ENCODE measurements around the gene PLEKHA6. TPM values are rescaled to one million over a fixed set of nuclear protein-coding genes. Genes with fewer than 3 reads are reported as not detected.

The PLEKHA6 gene
- total RNA-seq, 4 donors from 2014 or later, result 1.5 to 2.0 (median 1.6) TPM

DNA sequence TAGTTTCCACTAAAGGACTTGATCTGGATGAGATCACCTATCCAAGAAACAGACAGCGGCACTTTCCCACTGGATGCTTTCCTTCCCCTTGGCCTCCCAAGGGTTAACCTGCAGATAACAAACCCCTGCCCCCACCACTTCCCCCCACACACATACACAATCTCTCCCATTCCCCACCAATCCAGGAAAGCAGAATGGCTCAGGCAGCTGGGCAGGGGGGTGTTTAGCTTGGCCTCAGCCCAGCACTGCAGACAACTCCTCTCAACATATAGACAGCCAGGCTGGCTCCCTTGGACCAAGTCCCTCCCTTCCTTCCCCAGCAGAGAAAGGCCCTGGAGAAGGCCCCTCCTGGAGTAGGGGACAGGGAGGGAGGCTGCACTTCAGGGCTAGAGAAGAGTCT lies 24.6 kb downstream of the PLEKHA6 start:
- TF ChIP-seq, protein P1, sequence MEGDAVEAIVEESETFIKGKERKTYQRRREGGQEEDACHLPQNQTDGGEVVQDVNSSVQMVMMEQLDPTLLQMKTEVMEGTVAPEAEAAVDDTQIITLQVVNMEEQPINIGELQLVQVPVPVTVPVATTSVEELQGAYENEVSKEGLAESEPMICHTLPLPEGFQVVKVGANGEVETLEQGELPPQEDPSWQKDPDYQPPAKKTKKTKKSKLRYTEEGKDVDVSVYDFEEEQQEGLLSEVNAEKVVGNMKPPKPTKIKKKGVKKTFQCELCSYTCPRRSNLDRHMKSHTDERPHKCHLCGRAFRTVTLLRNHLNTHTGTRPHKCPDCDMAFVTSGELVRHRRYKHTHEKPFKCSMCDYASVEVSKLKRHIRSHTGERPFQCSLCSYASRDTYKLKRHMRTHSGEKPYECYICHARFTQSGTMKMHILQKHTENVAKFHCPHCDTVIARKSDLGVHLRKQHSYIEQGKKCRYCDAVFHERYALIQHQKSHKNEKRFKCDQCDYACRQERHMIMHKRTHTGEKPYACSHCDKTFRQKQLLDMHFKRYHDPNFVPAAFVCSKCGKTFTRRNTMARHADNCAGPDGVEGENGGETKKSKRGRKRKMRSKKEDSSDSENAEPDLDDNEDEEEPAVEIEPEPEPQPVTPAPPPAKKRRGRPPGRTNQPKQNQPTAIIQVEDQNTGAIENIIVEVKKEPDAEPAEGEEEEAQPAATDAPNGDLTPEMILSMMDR (IDR thresholded peaks at IDR 0.05; ENCODE audit: low read depth), result no peak

DNA sequence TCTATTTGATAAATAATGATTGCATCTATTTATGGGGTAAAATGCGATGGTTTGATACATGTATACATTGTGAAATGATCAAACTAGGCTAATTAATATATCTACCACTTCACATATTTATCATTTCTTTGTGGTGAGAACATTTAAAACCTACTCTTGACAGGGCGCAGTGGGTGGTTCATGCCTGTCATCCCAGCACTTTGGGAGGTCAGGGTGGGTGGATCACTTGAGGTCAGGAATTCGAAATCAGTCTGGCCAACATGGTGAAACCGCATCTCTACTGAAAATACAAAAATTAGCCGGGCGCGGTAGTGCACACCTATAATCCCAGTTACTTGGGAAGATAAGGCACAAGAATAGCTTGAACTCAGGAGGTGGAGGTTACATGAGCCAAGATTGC lies 25.3 kb downstream of the PLEKHA6 start:
- TF ChIP-seq, protein P1 (IDR thresholded peaks at IDR 0.05; ENCODE audit: low read depth), result no peak

DNA sequence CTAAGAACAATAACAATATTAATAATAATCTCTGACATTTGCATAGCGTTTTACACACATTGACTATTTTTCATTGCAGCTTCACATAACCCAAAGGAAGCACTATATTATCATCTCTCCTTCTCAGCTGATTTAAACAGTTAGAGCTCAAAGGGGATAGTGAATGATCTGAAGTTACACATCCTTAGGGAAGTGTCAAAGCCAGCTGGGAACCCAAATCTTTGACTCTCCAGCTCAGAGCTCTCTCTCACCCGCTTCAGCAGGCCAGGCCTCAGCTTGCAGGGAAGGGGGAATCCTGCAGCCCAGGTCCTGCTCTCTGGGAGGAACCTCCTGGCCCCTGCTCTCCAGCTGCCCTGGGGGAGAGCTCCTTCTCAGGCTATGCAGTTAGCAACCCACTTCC lies 26.3 kb downstream of the PLEKHA6 start:
- TF ChIP-seq, protein P1 (IDR thresholded peaks at IDR 0.05; ENCODE audit: low read depth), result no peak

DNA sequence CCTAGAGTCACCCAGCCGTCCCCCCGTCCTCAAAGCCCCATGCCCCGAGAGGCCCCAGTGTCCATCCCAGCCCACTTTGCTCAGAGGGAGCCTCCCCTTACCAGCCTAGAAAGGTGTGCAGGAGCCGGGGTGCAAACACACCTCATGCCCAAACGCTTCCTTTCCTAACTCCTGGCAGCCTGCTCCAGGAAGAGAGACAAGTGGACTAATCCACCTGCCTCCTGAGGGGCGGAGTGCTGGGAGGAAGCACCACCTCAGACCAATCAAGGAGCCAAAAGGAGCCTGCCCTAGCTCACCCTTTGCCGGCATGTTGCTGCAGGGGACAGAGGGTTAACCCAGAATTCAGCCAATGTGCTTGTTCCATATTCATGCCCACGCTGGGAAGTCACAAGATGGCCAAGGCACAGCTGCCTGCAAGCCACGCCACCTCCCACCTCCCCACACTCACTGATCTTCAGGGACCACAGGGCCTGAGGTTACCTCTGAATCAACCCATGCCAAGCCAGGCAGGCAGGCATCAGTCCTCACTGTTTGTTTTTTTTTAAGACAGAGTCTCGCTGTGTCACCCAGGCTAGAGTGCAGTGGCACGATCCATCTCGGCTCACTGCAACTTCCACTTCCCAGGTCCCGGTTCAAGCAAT lies 27.8 kb downstream of the PLEKHA6 start:
- TF ChIP-seq, protein P1 (IDR thresholded peaks at IDR 0.05; ENCODE audit: low read depth), result no peak

DNA sequence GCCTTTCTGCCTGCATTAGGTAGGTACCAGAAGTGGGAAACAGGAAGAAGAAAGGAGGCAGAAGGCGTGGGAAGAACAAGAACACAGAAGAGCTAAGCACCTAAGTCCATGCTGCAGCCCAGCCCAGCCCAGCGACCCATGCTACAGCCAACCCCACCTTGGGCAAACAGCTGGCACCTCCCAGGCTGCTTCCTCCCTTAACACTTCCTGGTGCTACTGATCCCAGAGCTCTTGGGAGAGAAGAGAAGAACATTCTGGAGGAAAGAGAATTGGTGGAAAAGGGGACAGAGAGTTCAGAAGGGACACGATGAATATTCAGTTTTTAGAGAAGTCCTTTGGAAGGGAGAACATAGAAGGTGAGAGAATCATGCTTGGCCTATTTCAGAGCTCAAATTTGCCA lies 28.5 kb downstream of the PLEKHA6 start:
- TF ChIP-seq, protein P1 (IDR thresholded peaks at IDR 0.05; ENCODE audit: low read depth), result no peak

DNA sequence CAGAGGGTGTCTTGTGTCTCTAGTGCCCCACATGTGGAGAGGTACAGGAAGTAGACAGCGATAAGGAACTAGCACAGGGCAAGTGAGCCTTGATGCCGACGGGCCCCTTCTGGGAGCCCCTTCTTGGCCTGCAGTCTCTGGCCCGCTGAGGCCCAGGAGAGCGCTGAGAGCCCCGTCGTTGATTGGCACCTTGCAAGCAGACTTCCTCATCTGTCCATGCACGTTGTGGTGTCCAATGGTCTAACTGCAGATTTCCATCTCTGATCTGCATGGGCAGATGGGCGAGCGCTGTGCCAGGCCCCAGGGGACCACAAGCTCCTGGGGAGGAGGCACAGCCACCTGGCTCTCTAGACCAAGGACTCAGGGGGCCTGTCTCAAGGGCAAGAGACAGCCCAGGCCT lies 32.4 kb downstream of the PLEKHA6 start:
- TF ChIP-seq, protein P1 (IDR thresholded peaks at IDR 0.05; ENCODE audit: low read depth), result no peak

DNA sequence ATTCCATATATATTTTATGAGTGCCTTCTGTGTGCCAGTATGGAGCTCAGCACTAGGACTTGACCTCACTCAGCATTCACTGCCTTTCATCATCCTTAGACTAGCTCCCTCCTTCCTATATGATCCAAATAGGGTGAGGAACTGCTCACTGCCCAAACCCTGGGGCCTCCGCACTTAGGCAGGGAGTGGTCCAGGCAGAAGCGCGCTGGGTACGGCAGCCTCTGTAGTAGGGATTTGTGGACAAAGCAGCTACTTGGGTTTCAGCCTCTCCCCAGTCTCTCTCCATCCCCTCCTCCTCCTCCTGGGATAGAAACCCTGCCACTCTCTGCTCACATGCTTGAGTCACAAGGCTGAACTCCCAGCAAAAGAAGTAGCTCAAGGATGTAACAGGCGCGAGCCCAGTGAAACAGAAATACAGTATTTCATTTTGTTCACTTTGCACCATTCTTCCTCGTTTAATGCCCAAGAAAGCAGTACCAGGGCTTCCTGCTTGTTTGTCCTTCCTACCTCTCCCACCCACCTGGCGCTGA lies 32.9 kb downstream of the PLEKHA6 start:
- TF ChIP-seq, protein P1 (IDR thresholded peaks at IDR 0.05; ENCODE audit: low read depth), result no peak

Data from subcutaneous adipose tissue (tissue), 4 donors.